ENCODE results near the gene RGS3.

RGS3 gene

DNA sequence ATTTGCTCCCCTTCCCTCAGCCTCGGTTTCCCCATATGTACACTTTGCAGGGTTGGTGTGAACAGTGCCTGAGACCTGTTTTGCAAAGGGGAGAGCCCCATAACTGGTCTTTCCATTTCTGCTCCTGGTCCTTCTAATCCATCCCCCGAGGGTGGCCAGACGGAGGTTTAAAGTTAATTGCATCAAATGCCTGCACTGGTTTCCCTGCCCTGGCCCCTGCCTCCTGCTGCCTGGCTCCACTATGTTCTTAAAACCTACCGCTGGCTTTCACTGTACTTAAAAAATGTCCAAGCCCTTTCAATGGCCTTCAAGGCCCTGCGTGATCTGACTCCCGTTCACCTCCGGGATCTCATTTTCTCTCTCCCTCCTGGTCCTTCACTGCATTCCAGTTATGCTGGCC is 183.0 kb downstream of the RGS3 start:
- Histone ChIP-seq H2AK5ac (ENCODE audit: low read depth, low read length) (no peak overlapping the region), H2BK120ac (ENCODE audit: low read depth, low read length) (no peak overlapping the region), H3K4me1 (ENCODE audit: control insufficient read depth in 2 of 2, insufficient read depth in 1 of 2, low read depth in 1 of 2, low read length in 2 of 2) (peaks cover 12 to 18% of the 10 kb centered on the region in 2 donors), H3K4me3 (ENCODE audit: low read length in 2 of 2) (no peak overlapping the region), H3K18ac (ENCODE audit: low read length) (no peak overlapping the region), H2BK5ac (ENCODE audit: low read length) (no peak overlapping the region), H2AFZ (ENCODE audit: low read length) (no peak overlapping the region), H3K27me3 (ENCODE audit: control insufficient read depth in 3 of 3, insufficient read depth in 3 of 3, low read depth in 1 of 3, low read length in 3 of 3) (no peaks in the 10 kb centered on the region), H3K14ac (ENCODE audit: low read length) (no peak overlapping the region), H3K9ac (ENCODE audit: low read depth, low read length, poor library complexity) (no peak overlapping the region), H4K8ac (ENCODE audit: low read depth, low read length) (no peak overlapping the region), H3K36me3 (replicated peaks in 1 of 2; ENCODE audit: control insufficient read depth in 2 of 2, insufficient read depth in 2 of 2, low read length in 2 of 2) (no peaks in the 10 kb centered on the region), H3K9me3 (replicated peaks in 1 of 2; ENCODE audit: control insufficient read depth in 2 of 2, insufficient read depth in 1 of 2, low read depth in 1 of 2, low read length in 2 of 2) (no peaks in the 10 kb centered on the region), H2BK12ac (ENCODE audit: low read length) (no peak overlapping the region), H3K4me2 (ENCODE audit: insufficient read depth, low read length, poor library complexity, severe bottlenecking) (no peak overlapping the region), H4K91ac (ENCODE audit: low read depth, low read length, poor library complexity) (no peak overlapping the region), H3K4ac (ENCODE audit: low read length) (no peak overlapping the region), H2BK15ac (ENCODE audit: low read length) (no peak overlapping the region), H3K79me1 (ENCODE audit: low read depth, low read length) (no peaks in the 10 kb centered on the region), H3K23ac (ENCODE audit: low read depth, low read length, poor library complexity) (no peak overlapping the region), H3K27ac (replicated peaks; ENCODE audit: low read length) (no peak overlapping the region)
- no CpG with 5 or more reads among the region's 7 CpGs for WGBS, 2 donors (ENCODE audit: extremely low coverage in 2 of 2, insufficient read length in 2 of 2, insufficient replicate concordance in 1 of 2)
- no peak for DNase-seq (ENCODE audit: low spot score)
